GM23248 (cell line): ENCODE data around the gene HERPUD1.

Experiments used
- EZH2 ChIP-seq: fragments of 200-600 bp; sonication (generic); IDR thresholded peaks from 2 replicates; pipeline ENCODE4 v1.6.1; 2018; ENCODE audit warnings: antibody characterized with exemption, mild to moderate bottlenecking; ENCODE audit not compliant: insufficient read depth, poor library complexity, severe bottlenecking
- EZH2phosphoT487 ChIP-seq: fragments of 200-600 bp; sonication (generic); IDR thresholded peaks from 2 replicates; pipeline ENCODE4 v1.6.1; 2018; ENCODE audit warnings: antibody characterized with exemption, moderate library complexity, mild to moderate bottlenecking, low read depth; ENCODE audit not compliant: insufficient read depth

DNA sequence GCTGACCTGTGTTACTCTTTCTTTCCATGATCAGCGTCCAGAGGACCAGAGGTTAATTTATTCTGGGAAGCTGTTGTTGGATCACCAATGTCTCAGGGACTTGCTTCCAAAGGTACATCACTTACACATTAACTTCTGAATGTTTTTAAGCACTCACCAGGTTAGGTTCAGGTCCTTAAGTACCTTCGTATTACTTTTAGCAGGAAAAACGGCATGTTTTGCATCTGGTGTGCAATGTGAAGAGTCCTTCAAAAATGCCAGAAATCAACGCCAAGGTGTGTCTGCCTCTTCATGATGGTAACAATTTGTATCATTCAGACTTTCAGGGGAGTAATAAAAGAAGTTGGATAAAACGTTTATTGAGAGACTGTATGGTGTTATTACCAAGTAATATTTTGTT is 3.3 kb downstream of the HERPUD1 start:
- TF ChIP-seq EZH2 (no peak), EZH2phosphoT487 (no peak)
